Tibial artery (tissue), 4 donors: Measurements from ENCODE around the gene SYPL1.
A peak's percentile ranks its signal among the peaks of the same experiment; 100 is the strongest.
"Not testable (repeated sequence)": the region's sequence is repeated elsewhere in the genome, so short reads cannot be mapped to it uniquely, and the experiment has no call there.

Experiments used
- DNase-seq, 2 donors: peaks; one replicate each; pipeline ENCODE4 v3.0.0-alpha.2; 2019
- H3K27ac ChIP-seq, 2 donors: fragments of 200-600 bp; sonication (generic) in 1 of 2; 1 replicate in 1 of 2; 2 replicates in 1 of 2; pipeline ENCODE4 v1.5.1; 2018 to 2019; ENCODE audit warnings: mild to moderate bottlenecking in 1 of 2
- H3K27me3 ChIP-seq, 2 donors: fragments of 200-600 bp; sonication (generic) in 1 of 2; one replicate each; pipeline versions ENCODE4 v1.5.1 to v1.6.0; 2016 to 2019
- H3K36me3 ChIP-seq, 3 donors: fragments of 200-600 bp; sonication (generic) in 2 of 3; one replicate each; pipeline ENCODE4 v1.5.1; 2016 to 2019; ENCODE audit warnings: mild to moderate bottlenecking in 2 of 3
- H3K4me1 ChIP-seq, 4 donors: fragments of 200-600 bp; sonication (generic) in 2 of 4; 1 replicate in 3 of 4; 2 replicates in 1 of 4; pipeline ENCODE4 v1.5.1; 2016 to 2019
- H3K4me3 ChIP-seq, 2 donors: fragments of 200-600 bp; sonication (generic) in 1 of 2; 1 replicate in 1 of 2; 2 replicates in 1 of 2; pipeline ENCODE4 v1.5.1; 2018 to 2019; ENCODE audit warnings: mild to moderate bottlenecking in 2 of 2
- H3K9me3 ChIP-seq, 3 donors: fragments of 200-600 bp; sonication (generic) in 1 of 3; one replicate each; pipeline ENCODE4 v1.5.1; 2016 to 2019
- intact Hi-C: fragments of 100-400 bp; cut with DNase I; formaldehyde crosslinking; loops from one replicate; pipeline ENCODE4 v1.15.0; 2023; ENCODE audit warnings: low total_unique reads
- TF ChIP-seq, protein P1 (sequence below), 2 experiments: fragments of 200-600 bp in 1 of 2; fragments of 450-650 bp in 1 of 2; IDR thresholded peaks; one replicate each; pipeline ENCODE4 v1.5.1; 2017 to 2019; ENCODE audit warnings: antibody characterized with exemption in 2 of 2, mild to moderate bottlenecking in 1 of 2, moderate library complexity in 1 of 2

SYPL1 gene

DNA sequence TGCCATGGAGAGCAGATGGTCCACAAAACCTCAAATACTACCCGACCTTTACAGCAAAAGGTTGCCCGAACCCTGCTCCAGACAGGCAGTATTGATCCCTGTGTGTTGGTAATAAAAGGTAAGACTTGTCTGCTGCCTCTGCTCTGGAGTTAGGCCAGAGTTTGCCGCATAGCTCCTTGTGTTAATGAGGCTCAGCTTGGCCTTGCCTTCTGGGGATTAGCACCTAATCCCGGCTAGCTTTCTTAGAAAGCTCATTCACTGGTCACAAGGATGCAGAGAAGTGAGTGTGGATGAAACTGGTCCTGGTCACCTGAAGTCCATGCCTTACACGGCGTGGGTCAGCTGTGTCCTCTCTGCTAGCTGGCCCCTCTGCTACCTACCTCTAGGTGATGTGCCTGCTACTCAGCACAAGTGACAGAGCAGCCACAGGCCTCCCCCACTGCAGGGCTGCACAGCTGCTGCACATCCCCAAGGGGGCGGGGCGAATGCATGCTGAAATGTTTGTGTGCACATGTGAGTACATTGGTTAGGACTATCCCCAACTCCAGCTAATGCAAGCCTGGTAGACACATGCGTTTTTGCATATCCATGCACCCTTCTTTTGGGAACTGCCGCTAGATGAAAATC lies 31.7 kb upstream of the SYPL1 start:
- Histone ChIP-seq H3K4me3 (no peak overlapping the region), H3K9me3 (no peaks in the 10 kb centered on the region), H3K27ac (no peak overlapping the region), H3K4me1 (peaks cover 0 to 19% (median 14%) of the 10 kb centered on the region in 4 donors), H3K36me3 (no peaks in the 10 kb centered on the region), H3K27me3 (no peaks in the 10 kb centered on the region)
- intact Hi-C loops = no loop called here
- DNase-seq = no peak
- TF ChIP-seq, protein P1, sequence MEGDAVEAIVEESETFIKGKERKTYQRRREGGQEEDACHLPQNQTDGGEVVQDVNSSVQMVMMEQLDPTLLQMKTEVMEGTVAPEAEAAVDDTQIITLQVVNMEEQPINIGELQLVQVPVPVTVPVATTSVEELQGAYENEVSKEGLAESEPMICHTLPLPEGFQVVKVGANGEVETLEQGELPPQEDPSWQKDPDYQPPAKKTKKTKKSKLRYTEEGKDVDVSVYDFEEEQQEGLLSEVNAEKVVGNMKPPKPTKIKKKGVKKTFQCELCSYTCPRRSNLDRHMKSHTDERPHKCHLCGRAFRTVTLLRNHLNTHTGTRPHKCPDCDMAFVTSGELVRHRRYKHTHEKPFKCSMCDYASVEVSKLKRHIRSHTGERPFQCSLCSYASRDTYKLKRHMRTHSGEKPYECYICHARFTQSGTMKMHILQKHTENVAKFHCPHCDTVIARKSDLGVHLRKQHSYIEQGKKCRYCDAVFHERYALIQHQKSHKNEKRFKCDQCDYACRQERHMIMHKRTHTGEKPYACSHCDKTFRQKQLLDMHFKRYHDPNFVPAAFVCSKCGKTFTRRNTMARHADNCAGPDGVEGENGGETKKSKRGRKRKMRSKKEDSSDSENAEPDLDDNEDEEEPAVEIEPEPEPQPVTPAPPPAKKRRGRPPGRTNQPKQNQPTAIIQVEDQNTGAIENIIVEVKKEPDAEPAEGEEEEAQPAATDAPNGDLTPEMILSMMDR (IDR thresholded peaks at IDR 0.05) = no peak

DNA sequence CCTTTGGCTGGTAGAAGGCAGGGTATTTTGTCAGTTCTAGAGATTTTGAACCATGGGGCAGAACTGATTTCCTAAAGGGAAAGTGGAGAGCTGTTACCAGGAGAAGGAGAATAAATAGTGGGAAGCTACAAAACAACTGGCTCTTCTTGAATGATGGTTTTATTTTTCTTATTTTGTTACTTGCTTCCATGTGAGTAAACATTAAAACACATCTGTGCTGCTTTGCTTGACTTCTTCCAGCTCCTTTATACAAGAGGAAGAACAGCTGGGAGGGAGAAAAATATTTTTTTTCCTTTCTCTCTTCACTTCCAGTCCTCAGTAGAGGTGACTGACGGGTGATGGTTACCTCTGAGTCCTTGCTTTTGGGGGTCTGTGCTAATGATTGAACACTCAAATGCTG lies 30.0 kb upstream of the SYPL1 start:
- TF ChIP-seq, protein P1 (IDR thresholded peaks at IDR 0.05) = no peak
- Histone ChIP-seq H3K36me3 (no peaks in the 10 kb centered on the region), H3K4me1 (peaks cover 0 to 19% (median 14%) of the 10 kb centered on the region in 4 donors), H3K27me3 (no peaks in the 10 kb centered on the region), H3K9me3 (no peaks in the 10 kb centered on the region), H3K4me3 (no peak overlapping the region), H3K27ac (no peak overlapping the region)
- intact Hi-C loops = no loop called here
- no peak for DNase-seq

DNA sequence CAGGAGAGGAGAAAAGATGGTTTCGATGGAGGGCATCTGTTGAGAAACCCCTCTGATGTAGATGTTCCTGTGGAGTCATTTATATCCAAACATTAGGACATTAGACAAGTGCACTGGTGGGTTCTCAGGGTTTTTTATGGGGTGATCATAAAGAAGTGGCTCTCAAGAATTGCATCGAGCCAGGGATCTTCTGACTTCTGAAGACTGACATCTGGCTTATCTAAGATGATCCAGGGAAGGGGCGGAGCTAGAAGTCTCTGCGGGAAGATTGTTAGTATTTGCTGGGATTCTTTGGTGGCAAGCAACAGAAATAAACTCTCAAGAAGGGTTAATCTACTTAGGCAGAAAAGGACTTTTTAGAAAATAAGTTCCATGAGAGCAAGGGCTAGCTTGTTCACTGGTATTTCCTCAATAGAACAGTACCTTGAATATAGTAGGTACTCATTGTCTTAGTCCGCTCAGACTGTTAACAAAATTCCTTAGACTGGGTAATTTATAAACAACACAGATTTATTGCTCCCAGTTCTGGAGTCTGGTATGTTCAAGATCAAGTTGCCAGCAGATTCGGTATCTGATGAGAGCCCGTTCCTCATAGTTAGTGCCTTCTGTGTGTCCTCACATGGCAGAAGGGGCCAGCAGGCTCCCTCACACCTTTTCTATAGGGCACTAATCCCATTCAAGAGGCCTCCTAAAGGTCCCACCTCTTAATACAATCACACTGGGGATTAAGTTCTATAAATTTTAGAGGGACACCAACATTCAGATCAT lies 28.5 kb upstream of the SYPL1 start:
- intact Hi-C loops = no loop called here
- Histone ChIP-seq H3K9me3 (no peaks in the 10 kb centered on the region), H3K27me3 (no peaks in the 10 kb centered on the region), H3K4me1 (peaks cover 0 to 19% (median 14%) of the 10 kb centered on the region in 4 donors), H3K27ac (peak overlapping the region; percentile 64 to 77), H3K4me3 (no peak overlapping the region), H3K36me3 (no peaks in the 10 kb centered on the region)
- DNase-seq = no peak
- TF ChIP-seq, protein P1 (IDR thresholded peaks at IDR 0.05) = no peak

DNA sequence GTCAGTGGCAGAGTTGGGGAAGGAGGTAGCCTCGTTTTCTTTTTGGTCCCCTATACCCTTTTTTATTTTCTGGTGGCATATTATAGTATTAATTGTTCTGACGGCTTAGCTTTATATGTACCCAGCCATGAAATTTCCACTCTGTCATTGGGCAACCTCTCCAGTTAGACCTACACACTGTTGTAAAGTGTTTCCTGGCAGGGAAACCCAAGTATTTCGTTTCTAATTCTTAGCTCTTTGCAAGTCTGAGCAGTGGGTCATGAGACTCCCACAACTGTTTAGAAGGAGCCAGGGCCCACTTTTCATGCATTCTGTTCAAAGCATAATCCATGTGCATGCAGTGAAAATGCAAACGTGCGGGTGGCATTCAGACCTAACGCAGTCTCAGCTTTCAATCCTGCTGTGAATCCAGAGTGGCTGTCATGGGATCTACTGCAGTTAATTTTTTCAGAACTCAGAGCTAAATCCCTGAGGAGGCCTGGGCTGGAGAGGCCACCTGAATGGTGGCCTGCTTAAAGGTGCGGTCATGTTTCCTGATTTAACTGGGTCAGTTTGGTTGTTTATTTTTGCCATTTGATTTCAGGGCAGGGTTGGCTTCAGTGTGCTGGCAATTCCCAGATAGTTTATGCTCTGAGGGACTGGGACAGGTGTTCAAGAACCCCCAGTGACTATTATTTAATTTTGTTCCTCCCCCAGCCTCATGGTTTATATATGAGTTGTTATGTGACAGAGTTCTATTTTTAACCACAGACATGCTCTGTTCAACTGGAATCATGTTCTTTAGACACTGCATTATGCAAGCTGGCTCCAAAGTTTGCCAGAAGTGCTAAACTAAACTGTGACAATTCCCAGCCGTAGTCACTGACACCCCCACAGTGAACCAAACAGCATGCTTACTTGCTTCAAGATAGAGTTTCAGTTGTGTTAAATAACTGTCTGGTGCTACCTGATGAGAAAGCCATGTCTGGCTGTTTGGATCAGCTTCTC lies 27.4 kb upstream of the SYPL1 start:
- DNase-seq = no peak
- Histone ChIP-seq H3K4me1 (peaks cover 0 to 19% (median 14%) of the 10 kb centered on the region in 4 donors), H3K27ac (peak overlapping the region; percentile 64 to 77), H3K9me3 (no peaks in the 10 kb centered on the region), H3K4me3 (no peak overlapping the region), H3K27me3 (no peaks in the 10 kb centered on the region), H3K36me3 (no peaks in the 10 kb centered on the region)
- TF ChIP-seq, protein P1 (IDR thresholded peaks at IDR 0.05) = no peak
- intact Hi-C loops = no loop called here

GRCh38 chr7:106138776-106139175 lies 26.7 kb upstream of the SYPL1 start:
- Histone ChIP-seq H3K4me1 (peaks cover 0 to 19% (median 14%) of the 10 kb centered on the region in 4 donors), H3K9me3 (no peaks in the 10 kb centered on the region), H3K27me3 (peaks cover 0 to 2% of the 10 kb centered on the region in 2 donors), H3K27ac (peak overlapping the region; percentile 64 to 77), H3K36me3 (no peaks in the 10 kb centered on the region), H3K4me3 (no peak overlapping the region)
- TF ChIP-seq, protein P1 (IDR thresholded peaks at IDR 0.05) = no peak
- intact Hi-C loops = no loop called here
- no peak for DNase-seq

GRCh38 chr7:106138181-106138580 lies 26.1 kb upstream of the SYPL1 start:
- H3K27me3 ChIP-seq, H3K4me3 ChIP-seq, H3K27ac ChIP-seq, H3K9me3 ChIP-seq, intact Hi-C loops, DNase-seq, H3K36me3 ChIP-seq: not testable (repeated sequence)
- H3K4me1 ChIP-seq = peaks cover 0 to 19% (median 14%) of the 10 kb centered on the region in 4 donors
